GOT3 (cell line): Measurements from ENCODE around the gene MAGI1.

ENCODE experiments used
- DNase-seq: peaks from one replicate; lab custom pipeline; 2025; ENCODE audit warnings: mixed read lengths; lab: John Stamatoyannopoulos, UW

MAGI1 gene

GRCh38 chr3:65795166-65795565 is 243.6 kb downstream of the MAGI1 start:
- DNase-seq = no peak

GRCh38 chr3:65793495-65794200 is 245.1 kb downstream of the MAGI1 start:
- no peak for DNase-seq

- DNase-seq = no peak
Measured at GRCh38 chr3:65788461-65788860, 250.3 kb downstream of the MAGI1 start.

GRCh38 chr3:65787827-65788226 is 250.9 kb downstream of the MAGI1 start:
- DNase-seq = no peak

GRCh38 chr3:65787340-65787739 is 251.4 kb downstream of the MAGI1 start:
- DNase-seq = no peak

GRCh38 chr3:65786890-65787289 is 251.8 kb downstream of the MAGI1 start:
- no peak for DNase-seq

GRCh38 chr3:65785065-65785645 is 253.6 kb downstream of the MAGI1 start:
- no peak for DNase-seq

- no peak for DNase-seq
Measured at GRCh38 chr3:65783117-65783516, 255.6 kb downstream of the MAGI1 start.

GRCh38 chr3:65781594-65781993 is 257.1 kb downstream of the MAGI1 start:
- no peak for DNase-seq

- DNase-seq = no peak
Measured at GRCh38 chr3:65779390-65779789, 259.3 kb downstream of the MAGI1 start.

GRCh38 chr3:65778968-65779367 is 259.8 kb downstream of the MAGI1 start:
- DNase-seq = no peak

- DNase-seq = no peak
Measured at GRCh38 chr3:65777050-65777449, 261.7 kb downstream of the MAGI1 start.

GRCh38 chr3:65776494-65776893 is 262.2 kb downstream of the MAGI1 start:
- no peak for DNase-seq

- no peak for DNase-seq
Measured at GRCh38 chr3:65776081-65776480, 262.6 kb downstream of the MAGI1 start.

- DNase-seq = no peak
Measured at GRCh38 chr3:65772758-65773157, 266.0 kb downstream of the MAGI1 start.

- no peak for DNase-seq
Measured at GRCh38 chr3:65767551-65767950, 271.2 kb downstream of the MAGI1 start.

- no peak for DNase-seq
Measured at GRCh38 chr3:65762235-65762580, 276.5 kb downstream of the MAGI1 start.

- DNase-seq = no peak
Measured at GRCh38 chr3:65761446-65762234, 277.1 kb downstream of the MAGI1 start.

GRCh38 chr3:65758876-65759598 is 279.7 kb downstream of the MAGI1 start:
- no peak for DNase-seq

GRCh38 chr3:65758438-65758837 is 280.3 kb downstream of the MAGI1 start:
- DNase-seq = no peak

- DNase-seq = no peak
Measured at GRCh38 chr3:65752636-65753035, 286.1 kb downstream of the MAGI1 start.

GRCh38 chr3:65751123-65751700 is 287.5 kb downstream of the MAGI1 start:
- DNase-seq = no peak
